Measurements from ENCODE around the gene DCBLD2. TPM values are rescaled to one million over a fixed set of nuclear protein-coding genes. Genes with fewer than 3 reads are reported as not detected.

DCBLD2 gene
- total and polyA plus RNA-seq, 3 experiments from 2014 or later: 0.47 to 1.6 (median 1.5) TPM

DNA sequence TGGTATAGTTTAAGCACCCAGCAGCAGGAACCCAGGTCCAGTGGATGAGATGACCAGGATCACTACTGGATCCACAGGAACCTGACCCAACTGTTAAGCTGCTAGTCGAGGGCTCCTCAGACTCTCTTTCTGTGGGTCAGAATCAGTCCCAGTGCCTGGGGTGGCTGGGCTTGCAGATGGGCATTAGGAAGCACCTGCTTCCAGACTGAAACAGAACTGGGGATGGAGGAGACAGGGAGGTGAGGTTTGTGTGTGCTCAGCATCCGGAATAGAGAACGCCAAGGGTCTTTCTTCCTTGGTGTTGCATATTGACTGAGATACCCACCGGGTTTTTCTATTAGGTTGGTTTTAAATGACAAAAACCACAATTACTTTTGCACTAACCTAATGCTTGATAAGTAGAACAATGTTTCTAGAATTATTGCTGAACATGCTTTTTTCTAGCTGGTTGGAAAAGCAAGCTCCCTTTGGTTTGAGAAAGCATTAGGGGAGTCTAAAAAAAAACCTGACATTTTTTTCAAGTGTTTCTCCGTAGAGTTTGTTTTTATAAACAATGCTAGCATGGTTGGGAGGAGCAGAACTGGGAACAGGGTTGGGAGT is 137.6 kb downstream of the DCBLD2 start:
- H3K27ac Mint-ChIP-seq: no peak overlapping the region
- DNase-seq: no peak
- no peaks in the 10 kb centered on the region for H3K9me3 Mint-ChIP-seq
- CTCF ChIA-PET: no interaction called here
- H3K4me1 Mint-ChIP-seq: no peaks in the 10 kb centered on the region
- H3K27me3 Mint-ChIP-seq: peaks cover 11 to 31% of the 10 kb centered on the region in 2 donors
- H3K36me3 Mint-ChIP-seq: no peaks in the 10 kb centered on the region
- no peak overlapping the region for H3K27ac ChIP-seq (ENCODE audit: low read depth, low read length)
- no peaks in the 10 kb centered on the region for H3K36me3 ChIP-seq (ENCODE audit: insufficient read depth, low read length)
- no peaks in the 10 kb centered on the region for H3K4me1 ChIP-seq (ENCODE audit: insufficient read depth, low read length)
- H3K9me3 ChIP-seq (ENCODE audit: low read length): no peaks in the 10 kb centered on the region
- POLR2A ChIA-PET: no interaction called here
- no peak overlapping the region for H3K4me3 Mint-ChIP-seq
- H3K27me3 ChIP-seq (ENCODE audit: insufficient read depth, low read length, poor library complexity, severe bottlenecking): no peaks in the 10 kb centered on the region
- no peak overlapping the region for H3K4me3 ChIP-seq (ENCODE audit: low read length)

DNA sequence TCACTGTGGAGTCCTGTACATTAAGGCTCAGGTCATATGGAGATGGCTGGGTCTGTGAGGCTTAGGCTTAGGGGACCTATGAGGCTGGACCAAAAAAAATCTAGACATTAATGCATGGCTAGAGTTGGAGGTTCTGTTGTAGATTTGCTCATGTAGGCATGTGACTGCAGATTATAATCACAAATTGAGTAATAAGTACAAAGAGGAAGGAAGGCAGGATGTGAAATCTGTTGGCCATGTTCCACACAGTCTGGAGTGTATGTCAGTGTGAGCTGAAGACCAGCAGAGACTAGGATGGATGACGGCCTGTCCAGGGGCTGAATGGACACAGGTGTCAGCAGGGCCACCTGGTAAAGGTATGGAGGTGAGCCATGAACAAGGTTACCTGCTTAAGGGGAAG is 138.4 kb downstream of the DCBLD2 start, which contains the start of gene ST3GAL6:
Gene ST3GAL6 (plus strand): TSS at position 265 of the 400 bp plus-strand sequence. CDS start 5,101 bp downstream, outside the sequence.
- ChIA-PET CTCF (no interaction called here), POLR2A (no interaction called here)
- H3K36me3 Mint-ChIP-seq: no peaks in the 10 kb centered on the region
- Histone ChIP-seq H3K36me3 (ENCODE audit: insufficient read depth, low read length) (no peaks in the 10 kb centered on the region), H3K4me1 (ENCODE audit: insufficient read depth, low read length) (no peaks in the 10 kb centered on the region), H3K4me3 (ENCODE audit: low read length) (no peak within 1 kb of the TSS), H3K9me3 (ENCODE audit: low read length) (no peaks in the 10 kb centered on the region), H3K27ac (ENCODE audit: low read depth, low read length) (no peak within 1 kb of the TSS), H3K27me3 (ENCODE audit: insufficient read depth, low read length, poor library complexity, severe bottlenecking) (no peaks in the 10 kb centered on the region)
- no peaks in the 10 kb centered on the region for H3K9me3 Mint-ChIP-seq
- no peak within 1 kb of the TSS for H3K4me3 Mint-ChIP-seq
- no peak for DNase-seq
- no peaks in the 10 kb centered on the region for H3K4me1 Mint-ChIP-seq
- no peak within 1 kb of the TSS for H3K27ac Mint-ChIP-seq
- H3K27me3 Mint-ChIP-seq: peaks cover 9 to 27% of the 10 kb centered on the region in 2 donors

DNA sequence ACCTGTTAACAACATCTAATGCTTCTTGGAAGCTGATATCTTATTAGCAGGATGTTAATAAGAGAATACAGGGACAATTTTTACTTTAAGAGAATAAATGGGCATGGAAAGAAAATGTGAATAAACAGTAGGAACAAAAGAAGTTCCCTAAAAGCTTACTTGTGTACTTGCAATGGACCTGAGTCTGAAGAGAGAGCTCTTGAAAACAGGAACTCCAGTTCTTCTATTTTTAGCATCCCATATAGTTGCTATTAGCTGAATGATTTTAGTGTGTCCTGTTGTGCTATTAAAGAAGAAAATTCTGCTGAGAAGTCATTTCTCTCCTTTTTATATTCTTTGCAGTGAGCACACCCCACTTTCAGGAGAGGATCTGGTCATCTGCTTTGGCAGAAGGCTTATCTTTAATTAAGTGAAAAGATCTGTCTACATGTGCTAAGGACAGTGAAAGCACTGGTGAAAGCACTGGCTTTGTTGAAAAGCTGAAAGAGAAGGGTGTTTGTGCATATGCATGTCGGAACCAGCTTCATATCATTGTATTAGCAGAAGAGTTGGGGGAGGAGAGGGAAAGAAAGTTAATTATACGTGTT is 139.8 kb downstream of the DCBLD2 start:
- Mint-ChIP-seq H3K4me3 (no peak overlapping the region), H3K27me3 (peaks cover 9 to 25% of the 10 kb centered on the region in 2 donors), H3K9me3 (no peaks in the 10 kb centered on the region), H3K36me3 (no peaks in the 10 kb centered on the region), H3K27ac (no peak overlapping the region), H3K4me1 (no peaks in the 10 kb centered on the region)
- Histone ChIP-seq H3K27me3 (ENCODE audit: insufficient read depth, low read length, poor library complexity, severe bottlenecking) (no peaks in the 10 kb centered on the region), H3K4me1 (ENCODE audit: insufficient read depth, low read length) (no peaks in the 10 kb centered on the region), H3K9me3 (ENCODE audit: low read length) (no peaks in the 10 kb centered on the region), H3K36me3 (ENCODE audit: insufficient read depth, low read length) (no peaks in the 10 kb centered on the region), H3K27ac (ENCODE audit: low read depth, low read length) (no peak overlapping the region), H3K4me3 (ENCODE audit: low read length) (no peak overlapping the region)
- ChIA-PET CTCF (no interaction called here), POLR2A (no interaction called here)
- DNase-seq: no peak

DNA sequence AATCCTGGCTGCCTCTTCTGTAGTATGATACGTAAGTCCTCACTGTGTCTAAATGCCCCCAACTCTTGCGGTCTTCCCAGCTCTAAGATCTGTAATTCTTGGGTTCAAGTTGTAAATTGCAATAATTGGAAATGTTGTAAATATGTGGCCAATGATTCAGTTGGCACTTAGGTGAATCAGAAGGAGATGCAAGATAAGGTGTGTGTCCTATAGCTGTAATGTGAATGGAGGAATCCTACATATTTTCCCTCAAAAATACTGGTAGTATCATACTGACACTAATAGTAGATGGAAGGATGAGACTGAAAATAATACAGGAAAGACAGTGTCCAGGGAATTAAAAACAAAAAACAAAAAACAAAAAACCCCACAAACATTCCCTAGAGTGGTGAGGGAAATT is 141.9 kb downstream of the DCBLD2 start:
- no peaks in the 10 kb centered on the region for H3K9me3 Mint-ChIP-seq
- no peaks in the 10 kb centered on the region for H3K4me1 ChIP-seq (ENCODE audit: insufficient read depth, low read length)
- POLR2A ChIA-PET: no interaction called here
- H3K27me3 Mint-ChIP-seq: peaks cover 6 to 30% of the 10 kb centered on the region in 2 donors
- no peak overlapping the region for H3K27ac Mint-ChIP-seq
- H3K4me3 Mint-ChIP-seq: no peak overlapping the region
- no peak overlapping the region for H3K4me3 ChIP-seq (ENCODE audit: low read length)
- H3K27ac ChIP-seq (ENCODE audit: low read depth, low read length): no peak overlapping the region
- H3K9me3 ChIP-seq (ENCODE audit: low read length): no peaks in the 10 kb centered on the region
- CTCF ChIA-PET: no interaction called here
- H3K27me3 ChIP-seq (ENCODE audit: insufficient read depth, low read length, poor library complexity, severe bottlenecking): no peaks in the 10 kb centered on the region
- DNase-seq: no peak
- H3K36me3 ChIP-seq (ENCODE audit: insufficient read depth, low read length): no peaks in the 10 kb centered on the region
- H3K4me1 Mint-ChIP-seq: no peaks in the 10 kb centered on the region
- no peaks in the 10 kb centered on the region for H3K36me3 Mint-ChIP-seq

DNA sequence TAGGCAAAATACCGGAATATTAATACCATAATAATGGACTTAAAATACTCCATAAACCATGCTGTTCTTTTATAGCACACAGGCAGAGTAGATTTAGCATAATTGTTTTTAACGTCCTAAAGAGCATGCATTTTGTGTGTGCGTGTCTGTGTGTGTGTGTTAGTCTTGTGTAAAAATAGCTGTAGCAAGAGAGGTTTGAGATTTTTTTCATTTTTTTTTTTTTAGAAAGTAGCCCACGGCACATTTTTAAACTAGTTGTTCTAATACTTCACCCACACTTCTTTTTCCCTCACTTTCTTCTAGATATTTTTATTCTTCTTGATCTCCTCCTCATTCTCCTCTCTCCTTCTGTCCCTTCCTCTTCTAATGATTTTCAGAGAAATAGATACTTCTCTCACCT is 145.9 kb downstream of the DCBLD2 start:
- no peaks in the 10 kb centered on the region for H3K27me3 ChIP-seq (ENCODE audit: insufficient read depth, low read length, poor library complexity, severe bottlenecking)
- no peaks in the 10 kb centered on the region for H3K9me3 ChIP-seq (ENCODE audit: low read length)
- no peak overlapping the region for H3K27ac Mint-ChIP-seq
- no peaks in the 10 kb centered on the region for H3K4me1 ChIP-seq (ENCODE audit: insufficient read depth, low read length)
- H3K27ac ChIP-seq (ENCODE audit: low read depth, low read length): no peak overlapping the region
- ChIA-PET CTCF (no interaction called here), POLR2A (no interaction called here)
- H3K9me3 Mint-ChIP-seq: no peaks in the 10 kb centered on the region
- no peaks in the 10 kb centered on the region for H3K36me3 ChIP-seq (ENCODE audit: insufficient read depth, low read length)
- no peak overlapping the region for H3K4me3 ChIP-seq (ENCODE audit: low read length)
- no peak for DNase-seq
- H3K4me1 Mint-ChIP-seq: no peaks in the 10 kb centered on the region
- H3K4me3 Mint-ChIP-seq: no peak overlapping the region
- peaks cover 3 to 31% of the 10 kb centered on the region in 2 donors for H3K27me3 Mint-ChIP-seq
- H3K36me3 Mint-ChIP-seq: no peaks in the 10 kb centered on the region

DNA sequence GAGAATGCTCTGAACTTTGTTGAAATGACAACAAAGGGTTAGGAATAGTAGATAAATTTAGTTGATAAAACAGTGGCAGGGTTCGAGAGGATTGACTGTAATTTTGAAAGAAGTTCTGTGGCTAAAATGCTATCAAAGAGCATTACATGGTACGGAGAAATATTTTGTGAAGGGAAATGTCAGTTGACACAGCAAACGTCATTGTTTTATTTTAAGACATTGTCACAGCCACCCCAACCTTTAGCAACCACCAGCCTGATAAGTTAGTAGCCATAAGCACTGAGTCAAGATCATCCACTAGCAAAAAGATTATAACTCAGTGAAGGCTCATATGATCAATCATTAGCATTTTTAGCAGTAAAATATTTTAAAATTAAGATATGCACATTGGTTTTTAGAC is 147.0 kb downstream of the DCBLD2 start:
- Mint-ChIP-seq H3K4me3 (no peak overlapping the region), H3K27me3 (peaks cover 3 to 28% of the 10 kb centered on the region in 2 donors), H3K27ac (no peak overlapping the region), H3K36me3 (no peaks in the 10 kb centered on the region), H3K4me1 (no peaks in the 10 kb centered on the region), H3K9me3 (no peaks in the 10 kb centered on the region)
- H3K4me3 ChIP-seq (ENCODE audit: low read length): no peak overlapping the region
- H3K4me1 ChIP-seq (ENCODE audit: insufficient read depth, low read length): no peaks in the 10 kb centered on the region
- H3K27me3 ChIP-seq (ENCODE audit: insufficient read depth, low read length, poor library complexity, severe bottlenecking): no peaks in the 10 kb centered on the region
- ChIA-PET POLR2A (no interaction called here), CTCF (no interaction called here)
- no peak for DNase-seq
- H3K27ac ChIP-seq (ENCODE audit: low read depth, low read length): no peak overlapping the region
- no peaks in the 10 kb centered on the region for H3K9me3 ChIP-seq (ENCODE audit: low read length)
- H3K36me3 ChIP-seq (ENCODE audit: insufficient read depth, low read length): no peaks in the 10 kb centered on the region

DNA sequence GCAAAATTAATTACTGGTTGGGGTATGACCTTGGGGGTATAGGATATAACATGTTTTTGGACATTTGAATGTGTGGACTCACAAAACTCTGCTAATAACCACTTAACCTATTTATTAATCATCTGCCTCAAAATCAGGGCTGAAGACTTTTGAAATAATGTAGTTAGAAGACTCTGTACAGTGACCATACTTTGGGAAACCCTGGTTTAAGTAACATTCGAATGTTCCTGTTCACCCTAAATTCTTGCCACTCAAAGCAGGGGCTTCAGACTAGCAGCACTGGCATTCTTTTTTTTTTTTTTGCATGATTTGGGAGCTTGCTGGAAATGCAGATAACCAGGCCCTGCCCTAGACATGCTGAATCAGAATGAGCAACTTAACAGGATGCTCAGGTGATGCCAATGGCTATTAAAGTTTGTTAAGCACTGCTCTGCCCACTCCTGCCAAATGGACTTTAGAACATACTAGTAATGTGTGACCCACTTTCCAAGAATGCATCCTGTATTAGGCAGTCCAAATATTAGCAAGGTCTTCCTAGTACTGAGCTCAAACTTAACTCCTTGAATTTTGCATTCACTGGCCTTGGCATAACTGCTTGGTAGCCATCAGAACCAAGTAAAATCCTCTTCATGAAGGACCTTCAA is 151.1 kb downstream of the DCBLD2 start:
- H3K27me3 Mint-ChIP-seq: peaks cover 5 to 37% of the 10 kb centered on the region in 2 donors
- CTCF ChIA-PET: no interaction called here
- no peaks in the 10 kb centered on the region for H3K9me3 Mint-ChIP-seq
- POLR2A ChIA-PET: no interaction called here
- Histone ChIP-seq H3K27ac (ENCODE audit: low read depth, low read length) (no peak overlapping the region), H3K36me3 (ENCODE audit: insufficient read depth, low read length) (no peaks in the 10 kb centered on the region), H3K9me3 (ENCODE audit: low read length) (no peaks in the 10 kb centered on the region), H3K4me3 (ENCODE audit: low read length) (no peak overlapping the region), H3K27me3 (ENCODE audit: insufficient read depth, low read length, poor library complexity, severe bottlenecking) (no peaks in the 10 kb centered on the region), H3K4me1 (ENCODE audit: insufficient read depth, low read length) (no peaks in the 10 kb centered on the region)
- H3K4me3 Mint-ChIP-seq: no peak overlapping the region
- no peaks in the 10 kb centered on the region for H3K4me1 Mint-ChIP-seq
- DNase-seq: no peak
- H3K36me3 Mint-ChIP-seq: no peaks in the 10 kb centered on the region
- no peak overlapping the region for H3K27ac Mint-ChIP-seq

DNA sequence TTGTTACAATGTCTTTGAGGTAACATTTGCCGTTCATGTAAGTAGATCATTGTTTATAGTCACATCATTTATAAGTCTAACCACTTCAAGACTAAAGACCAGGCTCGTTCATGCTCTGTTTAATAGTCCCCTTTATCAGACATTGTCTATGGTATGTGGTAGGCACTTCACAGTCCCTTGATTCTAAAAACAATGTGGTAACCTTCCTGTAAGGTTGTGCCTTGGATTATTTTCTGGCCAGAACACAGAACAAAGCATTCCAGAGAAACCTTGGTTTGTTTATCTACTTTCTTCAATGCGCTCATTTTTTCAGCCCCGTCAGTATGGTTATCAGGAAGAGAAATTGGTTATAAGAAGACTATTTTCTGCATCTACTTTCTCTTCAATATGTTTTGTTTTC is 154.6 kb downstream of the DCBLD2 start:
- Mint-ChIP-seq H3K36me3 (no peaks in the 10 kb centered on the region), H3K4me3 (no peak overlapping the region), H3K4me1 (no peaks in the 10 kb centered on the region), H3K27ac (no peak overlapping the region), H3K9me3 (no peaks in the 10 kb centered on the region), H3K27me3 (peaks cover 7 to 14% of the 10 kb centered on the region in 2 donors)
- ChIA-PET CTCF (interaction anchor here (1.3 kb wide), 1 partner anchor 11 kb away, joined by 4 read pairs; no protein-coding TSS in a partner anchor), POLR2A (no interaction called here)
- no peaks in the 10 kb centered on the region for H3K36me3 ChIP-seq (ENCODE audit: insufficient read depth, low read length)
- H3K4me3 ChIP-seq (ENCODE audit: low read length): no peak overlapping the region
- H3K27ac ChIP-seq (ENCODE audit: low read depth, low read length): no peak overlapping the region
- DNase-seq: no peak
- H3K4me1 ChIP-seq (ENCODE audit: insufficient read depth, low read length): no peaks in the 10 kb centered on the region
- no peaks in the 10 kb centered on the region for H3K27me3 ChIP-seq (ENCODE audit: insufficient read depth, low read length, poor library complexity, severe bottlenecking)
- H3K9me3 ChIP-seq (ENCODE audit: low read length): no peaks in the 10 kb centered on the region

Measured in CD8-positive, alpha-beta memory T cell (primary cell).